SK-N-MC (cell line): Measurements from ENCODE around the gene YPEL3.

ENCODE experiments used
- FOXP2 ChIP-seq: optimal IDR thresholded peaks from 2 replicates; pipeline ENCODE3; 2011; ENCODE audit warnings: mild to moderate bottlenecking, moderate library complexity; ENCODE audit not compliant: insufficient read depth; ENCODE audit errors: extremely low read length, control extremely low read depth
- POLR2AphosphoS5 ChIP-seq: IDR thresholded peaks from 2 replicates; pipeline ENCODE4 v1.6.1; 2012; ENCODE audit warnings: mild to moderate bottlenecking, low read depth, low read length, borderline replicate concordance

GRCh38 chr16:30086291-30087140 lies 9.5 kb downstream of the YPEL3 start:
- no peak for TF ChIP-seq POLR2AphosphoS5
- TF ChIP-seq FOXP2 = no peak
